ENCODE results near the gene TM4SF5.

Gene TM4SF5

GRCh38 chr17:4748686-4749085, 23.0 kb upstream of the TM4SF5 start:
- no peak for DNase-seq

- DNase-seq = no peak
These were observed 21.1 kb upstream of the TM4SF5 start for GRCh38 chr17:4750606-4751005.

DNA sequence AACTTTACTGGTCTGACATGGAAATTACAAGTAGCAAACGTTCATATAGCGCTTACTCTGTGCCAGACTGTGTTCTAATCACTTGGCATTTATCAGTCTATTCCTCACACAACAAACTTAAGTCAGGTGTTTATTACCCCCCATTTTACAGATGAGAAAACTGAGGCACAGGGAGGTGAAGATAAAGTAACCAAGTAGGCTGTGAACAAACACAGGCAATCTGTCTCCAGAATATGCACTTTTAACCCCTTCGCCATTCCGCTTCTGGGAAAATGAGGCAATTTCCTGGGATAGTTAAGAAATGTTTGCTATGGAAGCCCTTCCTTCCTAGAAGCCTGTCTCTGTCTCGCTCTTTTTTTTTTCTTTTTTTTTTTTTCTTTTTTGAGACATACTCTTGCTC, 19.8 kb upstream of the TM4SF5 start:
- no peak for DNase-seq

- no peak for DNase-seq
These were observed 18.3 kb upstream of the TM4SF5 start for GRCh38 chr17:4753392-4753791.

DNA sequence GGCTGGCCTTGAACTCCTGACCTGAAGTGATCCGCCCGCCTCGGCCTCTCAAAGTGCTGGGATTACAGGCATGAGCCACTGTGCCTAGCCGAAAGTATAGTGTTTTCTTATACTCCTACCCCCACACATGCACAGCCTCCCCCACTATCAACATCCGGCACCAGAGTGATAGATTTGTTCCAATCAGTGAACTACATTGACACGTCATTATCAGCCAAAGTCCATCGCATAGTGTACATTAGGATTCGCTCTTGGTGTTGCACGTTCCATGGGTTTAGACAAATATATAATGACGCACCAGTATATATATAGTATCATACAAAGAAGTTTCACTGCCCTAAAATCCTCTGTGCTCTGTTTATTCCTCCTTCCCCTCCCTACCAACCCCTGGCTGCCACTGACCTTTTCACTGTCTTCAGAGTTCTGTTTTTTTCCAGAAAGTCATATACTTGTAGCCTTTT, 11.9 kb upstream of the TM4SF5 start:
- no peak for DNase-seq

DNA sequence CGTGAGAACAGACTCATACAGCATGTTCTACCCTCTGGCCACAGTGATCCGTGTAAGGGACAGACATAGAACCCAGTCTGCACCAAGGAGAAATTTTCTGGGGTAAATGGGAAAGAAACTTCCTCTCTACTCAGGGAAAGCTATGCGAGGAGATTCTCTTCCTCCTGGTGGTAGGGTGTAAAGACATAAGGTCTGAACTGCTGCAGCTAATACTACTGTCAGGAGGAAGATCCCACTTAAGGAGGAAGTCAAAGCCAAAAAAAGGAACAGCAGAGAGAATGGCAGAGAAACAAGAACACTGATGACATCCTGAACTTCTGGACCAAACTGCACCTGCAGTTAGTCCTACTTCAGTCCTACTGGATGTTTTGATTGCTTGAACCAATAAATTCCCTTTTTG, 7.1 kb upstream of the TM4SF5 start:
- no peak for DNase-seq

- DNase-seq = no peak
These were observed 5.5 kb upstream of the TM4SF5 start for GRCh38 chr17:4766201-4766600.

DNA sequence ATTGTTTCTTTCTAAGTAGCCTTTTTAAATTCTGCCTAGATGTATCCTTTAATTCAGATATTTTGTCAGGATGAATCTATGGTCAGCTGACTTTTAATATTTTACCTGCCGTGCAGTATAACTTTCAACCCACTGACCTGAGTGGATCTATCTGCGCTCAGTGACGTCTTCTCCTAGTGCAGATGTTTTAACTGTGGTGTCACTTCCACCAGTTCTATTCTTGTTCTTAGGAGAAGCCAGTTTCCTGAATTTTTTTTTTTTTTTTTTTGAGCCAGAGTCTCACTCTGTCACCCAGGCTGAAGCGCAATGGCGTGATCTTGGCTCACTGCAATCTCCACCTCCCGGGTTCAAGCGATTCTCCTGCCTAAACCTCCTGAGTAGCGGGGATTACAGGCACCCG, 5.0 kb upstream of the TM4SF5 start:
- no peak for DNase-seq

DNA sequence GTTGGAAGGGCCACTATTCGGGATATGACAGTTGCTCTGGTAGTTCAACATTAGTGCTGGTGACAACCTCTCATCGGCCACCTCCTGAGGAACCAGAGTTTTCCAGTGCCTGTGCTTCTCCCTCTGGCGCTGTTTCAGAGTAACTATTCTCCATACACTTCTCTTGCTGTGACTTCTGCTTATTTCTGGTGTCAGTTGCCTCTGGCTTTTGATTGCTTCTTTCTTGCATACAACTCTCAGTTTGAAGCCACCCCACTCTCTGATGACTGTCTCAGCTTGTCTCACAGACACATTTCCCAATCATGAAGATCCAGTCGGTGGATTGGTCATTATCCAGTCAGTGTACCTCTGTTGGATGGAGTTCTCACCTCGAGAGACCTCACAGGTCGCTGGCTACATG, 3.4 kb upstream of the TM4SF5 start:
- no peak for DNase-seq

DNA sequence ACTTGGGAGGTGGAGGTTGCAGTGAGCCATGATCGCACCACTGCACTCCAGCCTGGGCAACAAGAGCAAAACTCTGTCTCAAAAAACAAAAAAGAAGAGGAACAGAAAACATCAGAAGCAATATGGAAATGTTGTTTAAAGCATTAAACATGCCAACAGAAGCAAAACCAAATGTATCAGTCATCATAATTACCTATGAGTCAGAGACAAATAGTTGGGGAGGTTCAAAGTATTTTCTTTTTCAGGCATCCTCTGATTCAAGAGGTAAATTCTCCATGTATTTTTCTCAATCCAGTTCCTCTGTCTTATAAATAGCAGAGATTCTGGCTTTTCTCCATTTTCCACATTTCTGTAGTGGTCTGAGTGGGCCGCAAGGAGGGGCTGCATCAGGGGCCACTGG, 2.1 kb upstream of the TM4SF5 start:
- DNase-seq = no peak

DNA sequence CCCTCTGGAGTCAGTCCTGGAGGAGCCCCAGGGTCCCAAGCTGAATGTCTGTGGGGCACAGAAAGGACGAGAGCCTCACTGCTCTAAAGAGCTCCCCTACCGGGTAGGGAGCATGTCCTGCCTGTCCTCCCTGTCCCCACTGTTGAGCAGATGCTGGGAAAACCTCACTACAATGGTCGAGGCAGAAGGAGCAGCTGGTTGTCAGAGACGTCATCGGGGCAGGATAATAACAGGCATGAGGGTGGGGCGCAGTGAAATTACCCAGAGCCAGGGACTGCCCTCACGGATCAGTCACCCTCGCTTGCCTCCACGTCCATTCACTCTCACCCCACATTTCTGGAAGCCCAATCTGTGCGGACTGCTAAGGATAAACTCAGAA, 538 bp downstream of the TM4SF5 start:
- no peak for DNase-seq

DNA sequence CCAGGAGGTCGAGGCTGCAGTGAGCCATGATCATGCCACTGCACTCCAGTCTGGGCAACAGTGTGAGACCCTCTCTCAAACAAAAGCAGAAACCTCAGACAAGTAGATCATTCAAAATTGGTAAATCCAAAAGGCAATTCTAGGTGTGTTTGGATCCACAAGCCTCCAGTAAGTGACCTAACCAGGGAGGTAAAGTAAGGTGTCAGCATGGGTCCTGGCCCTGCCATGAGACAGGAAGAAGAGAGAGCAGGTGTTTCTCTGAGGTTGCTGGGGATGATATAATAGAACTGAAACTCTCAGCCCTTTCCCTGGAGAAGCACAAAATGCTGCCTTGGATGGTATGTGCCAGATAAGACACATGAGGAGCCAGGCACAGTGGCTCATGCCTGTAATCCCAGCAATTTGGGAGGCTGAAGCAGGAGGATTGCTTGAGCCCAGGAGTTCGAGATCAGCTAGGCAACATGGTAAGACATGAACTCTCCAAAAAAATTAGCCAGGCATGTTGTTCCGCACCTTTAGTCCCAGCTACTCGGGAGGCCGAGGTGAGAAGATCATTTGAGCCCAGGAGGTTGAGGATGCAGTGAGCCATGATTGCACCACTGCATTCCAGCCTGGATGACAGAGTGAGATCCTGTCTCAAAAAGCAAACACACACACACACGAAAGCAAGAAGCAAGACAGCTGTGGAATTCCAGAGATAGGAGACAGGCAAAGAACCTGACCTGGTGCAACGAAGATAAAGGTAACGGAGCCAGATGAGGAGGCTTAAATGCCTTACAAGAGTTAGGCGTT, 6.5 kb downstream of the TM4SF5 start:
- no peak for DNase-seq

DNA sequence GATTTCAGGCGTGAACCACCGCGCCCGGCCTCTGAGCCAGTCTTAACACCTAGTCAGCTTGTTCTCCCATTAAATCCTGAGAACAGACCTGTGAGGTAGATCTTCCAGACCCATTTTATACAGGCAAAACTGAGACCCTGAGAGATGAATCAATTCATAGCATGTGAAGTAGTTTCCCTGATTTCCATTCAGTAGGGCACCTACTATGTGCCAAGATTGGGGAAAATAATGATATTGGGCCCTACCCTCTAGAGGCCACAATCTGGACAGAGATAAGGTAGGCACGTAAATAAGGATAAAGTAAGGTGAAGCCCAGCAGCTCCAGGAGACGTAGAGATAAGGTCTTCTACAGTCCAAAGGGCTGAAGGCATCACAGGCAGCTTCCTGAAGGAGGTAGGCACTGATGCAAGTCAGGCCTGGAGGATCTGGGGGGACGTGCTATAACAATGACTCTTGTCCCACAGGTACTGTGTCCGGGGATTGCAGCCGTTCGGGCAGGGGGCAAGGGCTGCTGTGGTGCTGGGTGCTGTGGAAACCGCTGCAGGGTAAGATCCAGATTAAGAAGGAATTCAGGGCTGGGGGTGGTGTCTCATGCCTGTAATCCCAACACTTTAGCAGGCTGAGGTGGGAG, 8.8 kb downstream of the TM4SF5 start:
- no peak for DNase-seq

- DNase-seq = no peak
These were observed 11.0 kb downstream of the TM4SF5 start for GRCh38 chr17:4782652-4783051.

- DNase-seq = no peak
These were observed 13.8 kb downstream of the TM4SF5 start for GRCh38 chr17:4785311-4786105.

- DNase-seq = no peak
These were observed 14.4 kb downstream of the TM4SF5 start, which contains the start of gene VMO1 for GRCh38 chr17:4786106-4786511. Gene VMO1 (minus strand): TSS chr17:4786364. CDS start chr17:4786352, 12 bp downstream.

GRCh38 chr17:4786516-4786915, 14.8 kb downstream of the TM4SF5 start:
- DNase-seq = no peak

GRCh38 chr17:4788159-4788806, 16.6 kb downstream of the TM4SF5 start:
- no peak for DNase-seq

DNA sequence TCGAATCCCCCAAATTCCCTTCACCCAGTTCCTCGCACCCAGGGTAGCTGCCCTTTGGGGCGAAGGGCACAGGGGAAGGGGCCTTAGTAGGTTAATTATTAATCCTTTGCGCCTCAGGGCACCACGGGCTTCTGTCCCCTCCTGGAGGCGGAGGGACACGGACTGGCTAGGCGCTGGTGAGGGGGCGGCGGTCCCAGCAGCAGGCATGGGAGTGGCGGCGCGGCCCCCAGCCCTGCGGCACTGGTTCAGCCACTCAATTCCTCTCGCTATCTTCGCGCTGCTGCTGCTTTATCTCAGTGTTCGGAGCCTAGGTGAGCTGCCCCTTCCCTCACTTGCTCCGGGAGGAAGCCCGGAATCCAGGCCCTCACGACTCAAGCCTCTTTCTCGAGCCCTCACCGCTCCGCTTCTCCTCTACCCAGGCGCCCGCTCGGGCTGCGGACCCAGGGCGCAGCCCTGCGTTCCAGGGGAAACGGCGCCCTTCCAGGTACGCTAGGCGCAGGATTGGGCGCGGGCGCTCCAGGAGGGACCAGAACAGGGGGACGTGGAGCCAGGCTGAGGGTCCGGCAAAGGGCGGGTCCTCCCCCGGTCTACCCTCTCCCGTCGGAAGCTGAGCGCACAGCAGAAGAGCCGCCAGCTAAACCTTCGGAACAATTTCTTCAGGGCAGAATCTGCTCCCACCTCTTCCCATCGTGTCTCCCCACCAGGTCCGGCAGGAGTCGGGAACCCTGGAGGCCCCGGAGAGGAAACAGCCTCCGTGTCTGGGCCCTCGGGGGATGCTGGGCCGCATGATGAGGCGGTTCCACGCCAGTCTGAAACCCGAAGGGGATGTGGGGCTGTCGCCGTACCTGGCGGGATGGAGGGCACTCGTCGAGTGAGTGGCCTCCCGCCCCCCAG, 17.4 kb downstream of the TM4SF5 start, which contains the start of gene GLTPD2:
Gene GLTPD2, plus strand, starts transcription at position 158 of the 894 bp plus-strand sequence. Its CDS starts 48 bp downstream, at position 206.
- no peak for DNase-seq

DNA sequence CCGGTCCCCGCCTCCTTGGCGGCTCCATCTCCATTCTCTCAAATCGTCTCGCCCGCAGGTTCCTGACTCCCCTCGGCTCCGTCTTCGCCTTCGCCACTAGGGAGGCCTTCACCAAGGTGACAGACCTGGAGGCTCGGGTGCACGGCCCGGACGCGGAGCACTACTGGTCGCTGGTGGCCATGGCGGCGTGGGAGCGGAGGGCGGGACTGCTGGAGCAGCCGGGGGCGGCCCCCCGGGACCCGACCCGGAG, 17.9 kb downstream of the TM4SF5 start:
- peak; percentile 17 for DNase-seq

DNA sequence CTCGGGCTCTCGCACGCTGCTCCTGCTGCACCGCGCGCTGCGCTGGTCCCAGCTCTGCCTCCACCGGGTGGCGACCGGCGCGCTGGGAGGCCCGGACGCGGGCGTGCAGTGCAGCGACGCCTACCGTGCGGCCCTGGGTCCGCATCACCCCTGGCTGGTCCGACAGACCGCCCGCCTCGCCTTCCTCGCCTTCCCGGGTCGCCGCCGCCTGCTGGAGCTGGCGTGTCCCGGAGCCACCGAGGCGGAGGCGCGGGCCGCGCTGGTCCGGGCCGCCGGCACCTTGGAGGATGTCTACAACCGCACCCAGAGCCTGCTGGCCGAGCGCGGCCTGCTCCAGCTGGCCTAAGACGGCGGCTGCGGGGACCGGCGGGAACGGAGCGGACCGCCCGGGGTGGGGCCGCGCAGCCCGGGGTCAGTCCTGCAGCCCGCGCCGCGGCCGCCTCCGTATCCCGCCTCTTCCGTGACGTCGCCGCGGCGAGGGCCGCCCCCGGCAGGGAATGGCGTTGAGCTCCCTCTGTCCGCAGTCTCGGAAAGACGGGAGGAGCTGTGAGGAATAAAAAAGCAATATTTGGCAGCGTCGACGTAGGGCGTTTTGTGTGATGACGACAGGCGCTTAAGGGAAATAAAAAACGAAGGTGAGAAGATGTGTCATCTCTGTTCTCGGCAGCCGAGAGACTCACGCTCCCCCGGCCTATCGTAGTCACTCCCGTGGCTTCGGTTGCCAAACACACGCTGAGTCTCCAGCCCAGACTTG, 18.4 kb downstream of the TM4SF5 start:
- peak; percentile 54 for DNase-seq

DNA sequence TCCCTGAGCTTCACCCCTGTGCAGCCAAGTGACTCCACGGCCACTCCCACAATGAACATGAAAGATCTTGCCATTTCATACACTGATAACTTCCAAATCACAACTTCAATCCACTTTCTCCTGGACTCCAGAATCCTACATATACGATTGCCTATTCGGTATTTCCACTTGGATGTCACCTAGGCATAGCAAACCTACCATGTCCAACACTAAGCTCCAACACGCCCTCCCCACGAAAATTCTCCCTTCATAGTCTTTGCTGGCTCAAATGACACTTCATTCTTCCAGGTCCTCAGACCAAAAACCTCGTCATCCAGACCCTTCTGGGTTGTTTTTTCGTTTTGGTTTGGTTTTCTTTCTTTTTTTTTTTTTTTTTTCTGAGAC, 19.0 kb downstream of the TM4SF5 start:
- no peak for DNase-seq

Measured in DMS79 (cell line).